Measurements from ENCODE around the gene IQGAP2.
A peak's percentile ranks its signal among the peaks of the same experiment; 100 is the strongest.

IQGAP2 gene

GRCh38 chr5:76576450-76576849, 173.4 kb downstream of the IQGAP2 start:
- no peak overlapping the region for H3K4me3 ChIP-seq (ENCODE audit: low read depth, low read length)
- no peak for TF ChIP-seq CTCF (conservative IDR thresholded peaks at IDR 0.05; ENCODE audit: low read depth, low read length)
- DNase-seq (ENCODE audit: low read depth): no peak

DNA sequence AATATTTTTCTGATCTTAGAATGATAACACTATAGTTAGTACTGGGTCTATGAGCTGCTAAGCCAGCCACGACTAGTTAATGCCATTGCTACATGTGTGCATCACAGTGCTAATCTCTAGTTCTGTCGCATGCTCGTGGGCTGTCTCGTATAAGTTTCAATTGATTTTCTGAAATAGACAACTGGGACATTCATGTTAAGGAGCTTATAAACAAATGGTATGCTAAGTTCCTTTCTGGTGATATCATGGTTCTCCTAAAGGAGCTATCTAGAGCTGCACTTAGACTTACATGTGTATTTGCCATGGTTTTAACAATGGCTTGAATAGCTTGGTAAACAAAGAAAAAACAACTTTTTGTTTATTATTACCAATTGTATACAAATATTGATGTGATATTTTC, 173.9 kb downstream of the IQGAP2 start:
- DNase-seq (ENCODE audit: low read depth): peak; percentile 5
- TF ChIP-seq CTCF (conservative IDR thresholded peaks at IDR 0.05; ENCODE audit: low read depth, low read length): no peak
- no peak overlapping the region for H3K4me3 ChIP-seq (ENCODE audit: low read depth, low read length)

DNA sequence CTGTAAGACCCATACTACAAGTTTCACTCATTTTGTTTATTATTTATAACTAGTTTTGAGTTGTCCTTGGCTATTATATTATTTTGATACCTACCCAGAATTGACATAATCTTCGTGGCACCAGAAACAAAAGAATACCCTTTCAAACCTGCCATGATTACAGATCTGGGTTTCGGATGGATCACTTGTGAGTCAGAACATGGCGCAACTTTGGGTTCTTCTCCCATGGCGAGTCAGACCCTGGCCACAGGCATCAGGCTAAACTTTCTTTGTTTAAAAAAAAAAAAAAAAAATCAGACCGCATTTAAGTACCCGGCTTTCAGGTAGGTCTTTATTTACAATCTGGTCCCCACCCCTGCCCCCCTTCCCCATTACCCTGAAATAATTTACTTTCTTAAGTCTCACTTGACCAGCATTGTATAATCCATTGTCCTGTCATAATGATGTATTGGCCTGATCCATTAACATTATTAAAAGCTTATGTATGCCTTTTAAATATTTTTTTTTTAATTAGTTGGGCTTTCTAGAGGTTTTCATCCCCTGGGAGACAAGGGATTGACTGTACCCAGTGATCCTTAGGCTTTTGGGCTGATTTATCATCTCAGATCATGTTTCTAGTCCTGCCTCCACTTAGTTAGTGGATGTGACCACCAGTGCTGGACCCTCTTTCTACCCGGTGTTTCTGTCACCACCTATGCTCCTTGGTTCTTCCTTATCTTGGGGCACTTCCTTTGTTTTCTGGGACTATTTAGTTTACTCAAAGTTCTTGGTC, 176.3 kb downstream of the IQGAP2 start:
- TF ChIP-seq CTCF (conservative IDR thresholded peaks at IDR 0.05; ENCODE audit: low read depth, low read length): no peak
- no peak for DNase-seq (ENCODE audit: low read depth)
- no peak overlapping the region for H3K4me3 ChIP-seq (ENCODE audit: low read depth, low read length)

GRCh38 chr5:76580981-76581380, 177.9 kb downstream of the IQGAP2 start:
- no peak for DNase-seq (ENCODE audit: low read depth)
- no peak for TF ChIP-seq CTCF (conservative IDR thresholded peaks at IDR 0.05; ENCODE audit: low read depth, low read length)
- H3K4me3 ChIP-seq (ENCODE audit: low read depth, low read length): no peak overlapping the region

GRCh38 chr5:76582230-76583162, 179.4 kb downstream of the IQGAP2 start:
- peak; percentile 42 for DNase-seq (ENCODE audit: low read depth)
- TF ChIP-seq CTCF (conservative IDR thresholded peaks at IDR 0.05; ENCODE audit: low read depth, low read length): no peak
- no peak overlapping the region for H3K4me3 ChIP-seq (ENCODE audit: low read depth, low read length)

DNA sequence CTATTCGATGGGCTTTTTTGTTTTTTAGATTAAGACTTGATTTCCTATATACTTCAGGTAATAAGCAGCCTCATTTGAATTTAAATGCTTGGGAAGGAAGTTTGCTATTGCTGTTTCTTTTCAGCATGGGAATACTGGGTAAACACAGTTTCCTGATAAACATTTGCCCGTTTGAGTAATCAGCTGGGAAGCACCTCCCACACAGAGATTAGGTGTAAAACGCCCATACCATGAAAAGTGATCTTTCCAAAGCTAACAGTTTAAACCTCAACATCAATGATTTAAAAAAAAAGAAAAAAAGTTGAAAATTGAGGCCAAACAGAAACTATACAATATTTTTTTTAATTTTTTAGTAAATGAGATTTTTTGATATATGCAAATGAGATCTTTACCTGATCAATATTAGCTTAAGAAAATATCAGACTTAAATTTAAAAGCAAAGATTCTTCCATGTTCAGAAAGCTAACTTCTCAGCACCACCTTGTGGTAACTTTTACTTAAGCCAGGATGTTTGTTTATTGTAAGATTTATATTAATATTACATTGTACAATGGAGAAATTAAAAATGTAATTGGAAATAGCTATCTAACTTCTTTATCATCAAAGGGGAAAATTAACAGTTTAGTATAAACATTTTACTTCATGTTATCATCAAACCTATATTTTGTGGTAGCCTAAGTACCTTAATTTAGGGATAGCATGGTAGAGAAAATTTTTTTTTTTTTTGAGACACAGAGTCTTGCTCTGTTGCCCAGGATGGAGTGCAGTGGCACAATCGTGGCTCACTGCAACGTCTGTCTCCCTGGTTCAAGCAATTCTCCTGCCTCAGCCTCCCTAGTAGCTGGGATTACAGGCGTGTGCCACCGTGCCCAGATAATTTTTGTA, 180.3 kb downstream of the IQGAP2 start:
- H3K4me3 ChIP-seq (ENCODE audit: low read depth, low read length): no peak overlapping the region
- TF ChIP-seq CTCF (conservative IDR thresholded peaks at IDR 0.05; ENCODE audit: low read depth, low read length): peak; percentile 59
- DNase-seq (ENCODE audit: low read depth): peak; percentile 65
